ENCODE data around the gene SERPINI1. TPM values are rescaled to one million over a fixed set of nuclear protein-coding genes. Genes with fewer than 3 reads are reported as not detected.
"Not testable (repeated sequence)": the region's sequence is repeated elsewhere in the genome, so short reads cannot be mapped to it uniquely, and the experiment has no call there.

Gene SERPINI1
- total and polyA plus RNA-seq, 4 donors, result 8.9 to 13.8 (median 12.7) TPM

- intact Hi-C loops (cut with DNase I), result no loop called here
- no peak overlapping the region for H3K27ac ChIP-seq (ENCODE audit: low read depth in 1 of 2, low read length in 2 of 2)
- no peak overlapping the region for H3K4me3 ChIP-seq (ENCODE audit: low read length in 2 of 2)
- no peaks in the 10 kb centered on the region for H3K27me3 ChIP-seq (ENCODE audit: control insufficient read depth in 1 of 2, insufficient read depth in 2 of 2, low read length in 1 of 2)
- no peaks in the 10 kb centered on the region for H3K9me3 ChIP-seq (ENCODE audit: control insufficient read depth, low read length)
- no peak for DNase-seq
- 87% methylated on average over 12 of the region's 12 CpGs for WGBS, 2 donors
- no peaks in the 10 kb centered on the region for H3K36me3 ChIP-seq (ENCODE audit: control insufficient read depth in 1 of 2, insufficient read depth in 2 of 2, low read length in 1 of 2)
- H3K4me1 ChIP-seq (ENCODE audit: control insufficient read depth in 1 of 2, insufficient read depth in 2 of 2, low read length in 2 of 2), result no peaks in the 10 kb centered on the region
- no peak for ATAC-seq (ENCODE audit: low FRiP score)
These were observed 84.8 kb downstream of the SERPINI1 start for GRCh38 chr3:167820102-167820865.

GRCh38 chr3:167821248-167821805 lies 85.8 kb downstream of the SERPINI1 start:
- Histone ChIP-seq H3K9me3 (ENCODE audit: control insufficient read depth, low read length) (no peaks in the 10 kb centered on the region), H3K4me1 (ENCODE audit: control insufficient read depth in 1 of 2, insufficient read depth in 2 of 2, low read length in 2 of 2) (no peaks in the 10 kb centered on the region), H3K27ac (ENCODE audit: low read depth in 1 of 2, low read length in 2 of 2) (no peak overlapping the region), H3K4me3 (ENCODE audit: low read length in 2 of 2) (no peak overlapping the region), H3K36me3 (ENCODE audit: control insufficient read depth in 1 of 2, insufficient read depth in 2 of 2, low read length in 1 of 2) (no peaks in the 10 kb centered on the region), H3K27me3 (ENCODE audit: control insufficient read depth in 1 of 2, insufficient read depth in 2 of 2, low read length in 1 of 2) (no peaks in the 10 kb centered on the region)
- intact Hi-C loops (cut with DNase I), result no loop called here
- no peak for DNase-seq
- 96 to 99% methylated on average over 12 of the region's 12 CpGs for WGBS, 2 donors
- ATAC-seq (ENCODE audit: low FRiP score), result no peak

GRCh38 chr3:167823738-167824137 lies 88.2 kb downstream of the SERPINI1 start:
- Histone ChIP-seq H3K4me3 (ENCODE audit: low read length in 2 of 2) (no peak overlapping the region), H3K4me1 (ENCODE audit: control insufficient read depth in 1 of 2, insufficient read depth in 2 of 2, low read length in 2 of 2) (no peaks in the 10 kb centered on the region), H3K9me3 (ENCODE audit: control insufficient read depth, low read length) (no peaks in the 10 kb centered on the region), H3K27ac (ENCODE audit: low read depth in 1 of 2, low read length in 2 of 2) (no peak overlapping the region), H3K27me3 (ENCODE audit: control insufficient read depth in 1 of 2, insufficient read depth in 2 of 2, low read length in 1 of 2) (no peaks in the 10 kb centered on the region), H3K36me3 (ENCODE audit: control insufficient read depth in 1 of 2, insufficient read depth in 2 of 2, low read length in 1 of 2) (no peaks in the 10 kb centered on the region)
- ATAC-seq (ENCODE audit: low FRiP score) (no peak), DNase-seq (no peak)
- 88% methylated on average over 3 of the region's 3 CpGs for WGBS, 2 donors
- intact Hi-C loops (cut with DNase I), result no loop called here

GRCh38 chr3:167827588-167827987 lies 92.1 kb downstream of the SERPINI1 start:
- H3K4me1 ChIP-seq (ENCODE audit: control insufficient read depth in 1 of 2, insufficient read depth in 2 of 2, low read length in 2 of 2); H3K4me3 ChIP-seq (ENCODE audit: low read length in 2 of 2); ATAC-seq (ENCODE audit: low FRiP score); intact Hi-C loops (cut with DNase I); H3K27me3 ChIP-seq (ENCODE audit: control insufficient read depth in 1 of 2, insufficient read depth in 2 of 2, low read length in 1 of 2); H3K27ac ChIP-seq (ENCODE audit: low read depth in 1 of 2, low read length in 2 of 2); H3K36me3 ChIP-seq (ENCODE audit: control insufficient read depth in 1 of 2, insufficient read depth in 2 of 2, low read length in 1 of 2); H3K9me3 ChIP-seq (ENCODE audit: control insufficient read depth, low read length); DNase-seq: not testable (repeated sequence)
- 98 to 99% methylated on average over 11 of the region's 11 CpGs for WGBS, 2 donors

- no peaks in the 10 kb centered on the region for H3K4me1 ChIP-seq (ENCODE audit: control insufficient read depth in 1 of 2, insufficient read depth in 2 of 2, low read length in 2 of 2)
- 54 to 66% methylated on average over 2 of the region's 2 CpGs for WGBS, 2 donors
- no peaks in the 10 kb centered on the region for H3K9me3 ChIP-seq (ENCODE audit: control insufficient read depth, low read length)
- no peak overlapping the region for H3K27ac ChIP-seq (ENCODE audit: low read depth in 1 of 2, low read length in 2 of 2)
- intact Hi-C loops (cut with DNase I), result no loop called here
- no peaks in the 10 kb centered on the region for H3K27me3 ChIP-seq (ENCODE audit: control insufficient read depth in 1 of 2, insufficient read depth in 2 of 2, low read length in 1 of 2)
- no peak for ATAC-seq (ENCODE audit: low FRiP score)
- no peak overlapping the region for H3K4me3 ChIP-seq (ENCODE audit: low read length in 2 of 2)
- no peak for DNase-seq
- no peaks in the 10 kb centered on the region for H3K36me3 ChIP-seq (ENCODE audit: control insufficient read depth in 1 of 2, insufficient read depth in 2 of 2, low read length in 1 of 2)
These were observed 93.5 kb downstream of the SERPINI1 start for GRCh38 chr3:167829071-167829470.

GRCh38 chr3:167830007-167830406 lies 94.5 kb downstream of the SERPINI1 start:
- H3K9me3 ChIP-seq (ENCODE audit: control insufficient read depth, low read length), result no peaks in the 10 kb centered on the region
- H3K4me3 ChIP-seq (ENCODE audit: low read length in 2 of 2), result no peak overlapping the region
- H3K4me1 ChIP-seq (ENCODE audit: control insufficient read depth in 1 of 2, insufficient read depth in 2 of 2, low read length in 2 of 2), result no peaks in the 10 kb centered on the region
- H3K27me3 ChIP-seq (ENCODE audit: control insufficient read depth in 1 of 2, insufficient read depth in 2 of 2, low read length in 1 of 2), result no peaks in the 10 kb centered on the region
- DNase-seq (no peak), ATAC-seq (ENCODE audit: low FRiP score) (no peak)
- 78 to 84% methylated on average over 4 of the region's 4 CpGs for WGBS, 2 donors
- no peak overlapping the region for H3K27ac ChIP-seq (ENCODE audit: low read depth in 1 of 2, low read length in 2 of 2)
- H3K36me3 ChIP-seq (ENCODE audit: control insufficient read depth in 1 of 2, insufficient read depth in 2 of 2, low read length in 1 of 2), result no peaks in the 10 kb centered on the region
- intact Hi-C loops (cut with DNase I), result no loop called here

GRCh38 chr3:167835359-167835758 lies 99.8 kb downstream of the SERPINI1 start:
- intact Hi-C loops (cut with DNase I), result no loop called here

GRCh38 chr3:167835953-167836352 lies 100.4 kb downstream of the SERPINI1 start:
- Histone ChIP-seq H3K27ac (ENCODE audit: low read depth in 1 of 2, low read length in 2 of 2) (no peak overlapping the region), H3K36me3 (ENCODE audit: control insufficient read depth in 1 of 2, insufficient read depth in 2 of 2, low read length in 1 of 2) (no peaks in the 10 kb centered on the region), H3K4me3 (ENCODE audit: low read length in 2 of 2) (no peak overlapping the region), H3K27me3 (ENCODE audit: control insufficient read depth in 1 of 2, insufficient read depth in 2 of 2, low read length in 1 of 2) (no peaks in the 10 kb centered on the region), H3K9me3 (ENCODE audit: control insufficient read depth, low read length) (no peaks in the 10 kb centered on the region), H3K4me1 (ENCODE audit: control insufficient read depth in 1 of 2, insufficient read depth in 2 of 2, low read length in 2 of 2) (no peaks in the 10 kb centered on the region)
- 77 to 79% methylated on average over 4 of the region's 4 CpGs for WGBS, 2 donors
- ATAC-seq (ENCODE audit: low FRiP score) (no peak), DNase-seq (no peak)
- intact Hi-C loops (cut with DNase I), result no loop called here

More at GRCh38 chr3:167835359-167835758, 99.8 kb downstream of the SERPINI1 start:
- Histone ChIP-seq H3K36me3 (ENCODE audit: control insufficient read depth in 1 of 2, insufficient read depth in 2 of 2, low read length in 1 of 2) (no peaks in the 10 kb centered on the region), H3K27me3 (ENCODE audit: control insufficient read depth in 1 of 2, insufficient read depth in 2 of 2, low read length in 1 of 2) (no peaks in the 10 kb centered on the region), H3K4me3 (ENCODE audit: low read length in 2 of 2) (no peak overlapping the region), H3K9me3 (ENCODE audit: control insufficient read depth, low read length) (no peaks in the 10 kb centered on the region), H3K4me1 (ENCODE audit: control insufficient read depth in 1 of 2, insufficient read depth in 2 of 2, low read length in 2 of 2) (no peaks in the 10 kb centered on the region), H3K27ac (ENCODE audit: low read depth in 1 of 2, low read length in 2 of 2) (no peak overlapping the region)
- no peak for DNase-seq
- no peak for ATAC-seq (ENCODE audit: low FRiP score)
- WGBS, 2 donors, result 61 to 72% methylated on average over 5 of the region's 5 CpGs

GRCh38 chr3:167837466-167837865 lies 101.9 kb downstream of the SERPINI1 start:
- Histone ChIP-seq H3K4me3 (ENCODE audit: low read length in 2 of 2) (no peak overlapping the region), H3K4me1 (ENCODE audit: control insufficient read depth in 1 of 2, insufficient read depth in 2 of 2, low read length in 2 of 2) (no peaks in the 10 kb centered on the region), H3K36me3 (ENCODE audit: control insufficient read depth in 1 of 2, insufficient read depth in 2 of 2, low read length in 1 of 2) (no peaks in the 10 kb centered on the region), H3K27me3 (ENCODE audit: control insufficient read depth in 1 of 2, insufficient read depth in 2 of 2, low read length in 1 of 2) (no peaks in the 10 kb centered on the region), H3K9me3 (ENCODE audit: control insufficient read depth, low read length) (no peaks in the 10 kb centered on the region), H3K27ac (ENCODE audit: low read depth in 1 of 2, low read length in 2 of 2) (no peak overlapping the region)
- ATAC-seq (ENCODE audit: low FRiP score) (no peak), DNase-seq (no peak)
- intact Hi-C loops (cut with DNase I), result no loop called here
- WGBS, 2 donors, result 59 to 60% methylated on average over 2 of the region's 2 CpGs

All from aorta (tissue), 5 donors.